ENCODE results near the gene TBC1D22A. TPM values are rescaled to one million over a fixed set of nuclear protein-coding genes. Genes with fewer than 3 reads are reported as not detected.

Gene TBC1D22A
- total and polyA plus RNA-seq, 9 of the 15 experiments (the other 6 are each of a cell fraction or from before 2014, with no cell fraction given) = 0.20 to 11.5 (median 5.2) TPM

DNA sequence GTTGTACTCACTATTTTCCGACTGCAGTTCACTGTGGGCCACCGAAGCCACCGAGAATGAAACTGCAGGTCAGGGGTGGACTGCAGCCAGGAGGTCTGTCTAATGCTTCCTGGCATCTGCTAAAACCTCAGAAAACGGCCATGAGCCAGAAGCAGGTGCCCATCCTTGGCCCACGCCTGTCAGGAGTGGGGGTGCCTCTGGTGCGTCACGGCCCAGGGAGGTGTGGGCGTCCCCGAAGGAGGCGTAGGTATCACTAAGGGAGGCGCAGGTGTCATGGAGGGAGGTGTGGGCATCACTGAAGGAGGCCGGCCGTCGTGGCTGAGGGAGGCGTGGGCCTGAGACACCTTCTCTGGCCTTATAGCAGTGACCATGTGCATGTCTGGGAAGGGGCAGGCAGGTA, 456.2 kb downstream of the TBC1D22A start:
- H3K9ac ChIP-seq (ENCODE audit: insufficient read depth in 1 of 2, low read depth in 2 of 2, low read length in 2 of 2) = no peak overlapping the region
- H4K20me1 ChIP-seq (replicated peaks; ENCODE audit: control insufficient read depth, insufficient read depth, low read length) = no peaks in the 10 kb centered on the region; the same call in 1 of the 2 replicates
- no peak overlapping the region for H3K4me3 ChIP-seq
- in situ Hi-C loops (cut with MboI) = no loop called here
- CTCF ChIA-PET (ENCODE audit: low intra/inter-chr PET ratio) = interaction anchor here (0.5 kb wide), 1 partner anchor 24 kb away, joined by 5 read pairs; no protein-coding TSS in a partner anchor
- DNase-seq (ENCODE audit: extremely low read depth in 1 of 4, low spot score in 3 of 4) (no peak), ATAC-seq (no peak), FAIRE-seq (no peak)
- H3K9me3 ChIP-seq (replicated peaks; ENCODE audit: control insufficient read depth, insufficient read depth, low read depth, low read length) = no peaks in the 10 kb centered on the region
- H3K27me3 ChIP-seq (ENCODE audit: control insufficient read depth in 2 of 2, insufficient read depth in 2 of 2, low read length in 2 of 2) = peaks cover 0 to 10% of the 10 kb centered on the region in 2 experiments; a peak in 1 of 5 replicates
- TF ChIP-seq, protein P1, sequence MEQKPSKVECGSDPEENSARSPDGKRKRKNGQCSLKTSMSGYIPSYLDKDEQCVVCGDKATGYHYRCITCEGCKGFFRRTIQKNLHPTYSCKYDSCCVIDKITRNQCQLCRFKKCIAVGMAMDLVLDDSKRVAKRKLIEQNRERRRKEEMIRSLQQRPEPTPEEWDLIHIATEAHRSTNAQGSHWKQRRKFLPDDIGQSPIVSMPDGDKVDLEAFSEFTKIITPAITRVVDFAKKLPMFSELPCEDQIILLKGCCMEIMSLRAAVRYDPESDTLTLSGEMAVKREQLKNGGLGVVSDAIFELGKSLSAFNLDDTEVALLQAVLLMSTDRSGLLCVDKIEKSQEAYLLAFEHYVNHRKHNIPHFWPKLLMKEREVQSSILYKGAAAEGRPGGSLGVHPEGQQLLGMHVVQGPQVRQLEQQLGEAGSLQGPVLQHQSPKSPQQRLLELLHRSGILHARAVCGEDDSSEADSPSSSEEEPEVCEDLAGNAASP (IDR thresholded peaks at IDR 0.05) = no peak
- TF ChIP-seq JUNB (CRISPR knock-in tag; conservative IDR thresholded peaks at IDR 0.05) = no peak
- TF ChIP-seq ZNF696 (CRISPR knock-in tag; conservative IDR thresholded peaks at IDR 0.05) = no peak
- no peak for TF ChIP-seq MTA2 (IDR thresholded peaks at IDR 0.05; ENCODE audit: low read depth)
- no peak for TF ChIP-seq ZNF263 (CRISPR knock-in tag; IDR thresholded peaks at IDR 0.05; ENCODE audit: borderline replicate concordance)
- TF ChIP-seq GATAD2B (IDR thresholded peaks at IDR 0.05; ENCODE audit: borderline replicate concordance) = no peak
- TF ChIP-seq GTF2A2 (tag; IDR thresholded peaks at IDR 0.05) = no peak
- TF ChIP-seq, protein P2, sequence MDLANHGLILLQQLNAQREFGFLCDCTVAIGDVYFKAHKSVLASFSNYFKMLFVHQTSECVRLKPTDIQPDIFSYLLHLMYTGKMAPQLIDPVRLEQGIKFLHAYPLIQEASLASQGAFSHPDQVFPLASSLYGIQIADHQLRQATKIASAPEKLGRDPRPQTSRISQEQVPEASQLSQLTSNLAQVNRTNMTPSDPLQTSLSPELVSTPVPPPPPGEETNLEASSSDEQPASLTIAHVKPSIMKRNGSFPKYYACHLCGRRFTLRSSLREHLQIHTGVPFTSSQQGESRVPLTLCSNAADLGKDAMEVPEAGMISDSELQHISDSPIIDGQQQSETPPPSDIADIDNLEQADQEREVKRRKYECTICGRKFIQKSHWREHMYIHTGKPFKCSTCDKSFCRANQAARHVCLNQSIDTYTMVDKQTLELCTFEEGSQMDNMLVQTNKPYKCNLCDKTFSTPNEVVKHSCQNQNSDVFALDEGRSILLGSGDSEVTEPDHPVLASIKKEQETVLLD (IDR thresholded peaks at IDR 0.05) = no peak
- TF ChIP-seq ZBED1 (IDR thresholded peaks at IDR 0.05) = no peak
- TF ChIP-seq ZBTB1 (CRISPR knock-in tag; IDR thresholded peaks at IDR 0.05; ENCODE audit: borderline replicate concordance, low read depth) = no peak
- H2AFZ ChIP-seq (ENCODE audit: low read depth, low read length) = no peak overlapping the region
- no peaks in the 10 kb centered on the region for H3K4me1 ChIP-seq (replicated peaks in 1 of 2; ENCODE audit: control insufficient read depth in 2 of 2, insufficient read depth in 2 of 2, low read length in 2 of 2)
- H3K27ac ChIP-seq (ENCODE audit: extremely low read depth, low read depth, low read length) = no peak overlapping the region
- 0% methylated on average over 12 of the region's 15 CpGs for WGBS (ENCODE audit: insufficient coverage, low coverage, missing lambda C conversion rate)
- no peaks in the 10 kb centered on the region for H3K9me1 ChIP-seq (ENCODE audit: control insufficient read depth, insufficient read depth, low read length)
- no TSS peak for BruUV-seq (replicated peaks)
- no peaks in the 10 kb centered on the region for H3K36me3 ChIP-seq (ENCODE audit: control insufficient read depth, insufficient read depth, low read length)
- no peak overlapping the region for H3K4me2 ChIP-seq (ENCODE audit: insufficient read depth, low read length)
- POLR2A ChIA-PET = no interaction called here
- no peaks in the 10 kb centered on the region for H3K79me2 ChIP-seq (ENCODE audit: control insufficient read depth, insufficient read depth, low read length)
- intact Hi-C loops (cut with micrococcal nuclease) = loop anchor here (10.0 kb wide), 1 partner anchor 616 kb away; no protein-coding TSS in a partner anchor

Measured in K562 (cell line).